T-cell (primary cell): ENCODE data around the gene DENND1A. TPM values are rescaled to one million over a fixed set of nuclear protein-coding genes. Genes with fewer than 3 reads are reported as not detected.

Source experiments
- ATAC-seq, 4 experiments: fragments of 200-7000 bp in 3 of 4; fragments of 150-1000 bp in 1 of 4; cut with Tn5 transposase; replicated peaks in 1 of 4; 1 replicate in 3 of 4; 2 replicates in 1 of 4; pipeline ENCODE4 v1.10.0; 2021; ENCODE audit warnings: moderate library complexity in 3 of 4, mild to moderate bottlenecking in 2 of 4, moderate number of reproducible peaks in 1 of 4
- CTCF ChIA-PET, 2 donors: fragments of 300-600 bp; sonication (Branson Sonifier 250); formaldehyde crosslinking; loops; one replicate each; lab custom pipeline; 2022; ENCODE audit warnings: antibody characterized with exemption in 2 of 2; lab: Charles Lee
- POLR2A ChIA-PET, 2 donors: fragments of 300-600 bp; sonication (Branson Sonifier 250); formaldehyde crosslinking; loops; one replicate each; lab custom pipeline; 2022; ENCODE audit warnings: antibody characterized with exemption in 2 of 2; lab: Charles Lee
- DNase-seq, 35 experiments: peaks; one replicate each; pipeline versions ENCODE4 v3.0.0 to v3.0.0-alpha.2; 2013 to 2023
- H3K27ac ChIP-seq: one replicate; pipeline ENCODE4 v1.5.1; 2013; ENCODE audit warnings: low read length
- H3K27me3 ChIP-seq, 2 experiments: replicated peaks in 1 of 2; 1 replicate in 1 of 2; 2 replicates in 1 of 2; pipeline versions ENCODE4 v1.6.1 to v1.7.0; 2013; ENCODE audit warnings: low read length in 1 of 2, mixed read lengths in 1 of 2; ENCODE audit not compliant: control insufficient read depth in 2 of 2, insufficient read depth in 2 of 2; ENCODE audit errors: extremely low read depth in 1 of 2
- H3K36me3 ChIP-seq, 2 donors: 1 replicate in 1 of 2; 2 replicates in 1 of 2; pipeline versions ENCODE4 v1.6.1 to v1.7.0; 2013; ENCODE audit warnings: low read length in 1 of 2; ENCODE audit not compliant: control insufficient read depth in 2 of 2, insufficient read depth in 1 of 2; ENCODE audit errors: extremely low read depth in 1 of 2
- H3K4me1 ChIP-seq, 2 experiments: 1 replicate in 1 of 2; 2 replicates in 1 of 2; pipeline versions ENCODE4 v1.6.1 to v1.7.0; 2013; ENCODE audit warnings: low read length in 2 of 2, mixed read lengths in 1 of 2; ENCODE audit not compliant: insufficient read depth in 2 of 2, control insufficient read depth in 1 of 2; ENCODE audit errors: extremely low read depth in 1 of 2
- H3K4me3 ChIP-seq, 2 donors: 1 replicate in 1 of 2; 2 replicates in 1 of 2; pipeline versions ENCODE4 v1.5.1 to v1.7.0; 2013; ENCODE audit warnings: mild to moderate bottlenecking in 2 of 2, low read length in 1 of 2, moderate library complexity in 1 of 2; ENCODE audit not compliant: control insufficient read depth in 1 of 2; ENCODE audit errors: extremely low read depth in 1 of 2
- H3K9me3 ChIP-seq: 2 replicates; pipeline ENCODE4 v1.7.0; 2013
- H3K27ac Mint-ChIP-seq, 2 donors: one replicate each; pipeline ENCODE4 v1.8.0; 2020 to 2021; ENCODE audit warnings: mild to moderate bottlenecking in 2 of 2, mixed read lengths in 2 of 2
- H3K27me3 Mint-ChIP-seq, 2 donors: one replicate each; pipeline ENCODE4 v1.8.0; 2021 to 2022; ENCODE audit warnings: mixed read lengths in 2 of 2
- H3K36me3 Mint-ChIP-seq: one replicate; pipeline ENCODE4 v1.8.0; 2021; ENCODE audit warnings: mixed read lengths
- H3K4me1 Mint-ChIP-seq, 3 donors: one replicate each; pipeline ENCODE4 v1.8.0; 2020 to 2022; ENCODE audit warnings: mixed read lengths in 3 of 3, mild to moderate bottlenecking in 1 of 3
- H3K4me3 Mint-ChIP-seq, 3 donors: one replicate each; pipeline ENCODE4 v1.8.0; 2020 to 2022; ENCODE audit warnings: mild to moderate bottlenecking in 3 of 3, mixed read lengths in 3 of 3, moderate library complexity in 3 of 3
- H3K9me3 Mint-ChIP-seq, 3 donors: one replicate each; pipeline ENCODE4 v1.8.0; 2020 to 2022; ENCODE audit warnings: mixed read lengths in 3 of 3
- WGBS: methylation state at CpG from one replicate; pipeline ENCODE4 v1.1.5; 2013; ENCODE audit warnings: missing lambda C conversion rate; ENCODE audit not compliant: insufficient coverage; 5-methylcytosine and 5-hydroxymethylcytosine counted together
- total RNA-seq, 35 experiments: library from RNA in 6 of 35; stranded (reverse) in 6 of 35; fragments of 120-200 nt in 1 of 35; gene quantifications; one replicate each; pipeline versions ENCODE4 v1.2.1 to v1.2.4 and lab custom pipeline; 2013 to 2026

DENND1A gene
- total RNA-seq, 5 donors from 2014 or later (not counting 1 experiment from before 2014, with no cell fraction given): 12.4 to 19.9 (median 14.1) TPM

DNA sequence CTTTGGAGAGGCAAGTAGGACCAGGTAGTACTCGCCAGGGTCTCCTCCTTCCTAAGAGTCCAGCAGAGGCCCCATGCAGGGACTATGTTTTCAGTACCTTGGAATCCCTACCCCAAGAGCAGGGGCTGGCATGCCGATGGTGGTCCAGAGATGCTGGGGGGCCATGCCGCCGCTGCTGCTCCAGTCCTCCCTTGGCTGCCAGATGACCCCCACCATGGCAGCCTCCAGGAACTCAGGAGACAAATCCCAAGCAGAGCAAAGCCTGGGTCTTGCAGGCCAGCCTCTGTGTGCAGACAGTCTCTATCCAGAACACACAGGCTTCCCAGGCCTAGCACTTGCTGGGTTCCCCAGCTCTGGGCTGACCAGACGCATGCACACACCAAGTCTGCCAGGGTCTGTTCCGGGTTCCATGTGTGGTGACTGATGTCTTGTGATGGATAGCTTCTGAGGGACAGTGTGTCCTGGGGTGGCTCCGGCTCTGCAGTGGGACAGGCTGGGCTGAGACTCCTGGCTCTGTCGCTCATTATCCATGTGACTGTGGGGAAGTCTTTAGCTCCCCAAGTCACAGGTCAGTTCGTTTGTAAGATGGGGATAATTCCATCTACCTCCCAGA is 446.6 kb downstream of the DENND1A start:
- WGBS: 100% methylated on average over 6 of the region's 9 CpGs
- no peaks in the 10 kb centered on the region for H3K4me1 ChIP-seq
- H3K27me3 Mint-ChIP-seq: no peaks in the 10 kb centered on the region
- CTCF ChIA-PET: no interaction called here
- no peaks in the 10 kb centered on the region for H3K36me3 ChIP-seq
- H3K9me3 ChIP-seq: no peaks in the 10 kb centered on the region
- peaks cover 6% of the 10 kb centered on the region for H3K36me3 Mint-ChIP-seq
- no peaks in the 10 kb centered on the region for H3K27me3 ChIP-seq
- H3K4me1 Mint-ChIP-seq: no peaks in the 10 kb centered on the region
- H3K4me3 Mint-ChIP-seq: no peak overlapping the region
- DNase-seq (no peak), ATAC-seq (no peak)
- H3K27ac ChIP-seq: no peak overlapping the region
- H3K27ac Mint-ChIP-seq: no peak overlapping the region
- no peak overlapping the region for H3K4me3 ChIP-seq
- no peaks in the 10 kb centered on the region for H3K9me3 Mint-ChIP-seq
- POLR2A ChIA-PET: no interaction called here

DNA sequence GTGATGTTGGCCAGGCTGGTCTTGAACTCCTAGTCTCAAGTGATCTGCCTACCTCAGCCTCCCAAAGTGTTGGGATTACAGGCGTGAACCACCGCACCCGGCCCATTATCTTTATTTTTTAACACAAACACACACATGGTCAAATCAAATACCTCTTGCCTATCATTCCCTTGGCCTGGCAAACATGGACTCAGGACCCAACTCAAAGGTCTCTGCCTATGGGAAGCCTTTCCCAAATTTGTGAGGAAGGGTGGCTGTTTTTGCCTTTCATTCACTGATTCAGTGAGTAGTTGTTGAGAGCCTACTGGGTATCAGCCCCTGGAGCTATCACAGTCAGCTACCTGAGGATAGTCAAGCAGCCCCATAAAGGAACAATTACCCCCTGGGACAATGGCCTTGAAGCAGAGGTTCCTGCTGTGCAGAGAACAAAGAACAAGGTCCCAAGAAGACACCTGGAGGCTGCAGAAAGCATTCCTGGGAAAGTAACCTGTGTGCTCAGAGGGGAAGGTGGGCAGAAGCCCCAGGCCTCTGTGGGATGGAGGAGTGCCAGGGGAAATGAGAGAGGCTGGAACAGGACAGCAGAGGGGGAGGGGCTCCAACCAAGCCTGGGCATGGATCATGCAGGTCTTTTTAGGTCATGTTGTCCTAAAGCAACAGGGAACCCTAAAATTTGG is 447.5 kb downstream of the DENND1A start:
- H3K27ac Mint-ChIP-seq: no peak overlapping the region
- H3K27ac ChIP-seq: no peak overlapping the region

DNA sequence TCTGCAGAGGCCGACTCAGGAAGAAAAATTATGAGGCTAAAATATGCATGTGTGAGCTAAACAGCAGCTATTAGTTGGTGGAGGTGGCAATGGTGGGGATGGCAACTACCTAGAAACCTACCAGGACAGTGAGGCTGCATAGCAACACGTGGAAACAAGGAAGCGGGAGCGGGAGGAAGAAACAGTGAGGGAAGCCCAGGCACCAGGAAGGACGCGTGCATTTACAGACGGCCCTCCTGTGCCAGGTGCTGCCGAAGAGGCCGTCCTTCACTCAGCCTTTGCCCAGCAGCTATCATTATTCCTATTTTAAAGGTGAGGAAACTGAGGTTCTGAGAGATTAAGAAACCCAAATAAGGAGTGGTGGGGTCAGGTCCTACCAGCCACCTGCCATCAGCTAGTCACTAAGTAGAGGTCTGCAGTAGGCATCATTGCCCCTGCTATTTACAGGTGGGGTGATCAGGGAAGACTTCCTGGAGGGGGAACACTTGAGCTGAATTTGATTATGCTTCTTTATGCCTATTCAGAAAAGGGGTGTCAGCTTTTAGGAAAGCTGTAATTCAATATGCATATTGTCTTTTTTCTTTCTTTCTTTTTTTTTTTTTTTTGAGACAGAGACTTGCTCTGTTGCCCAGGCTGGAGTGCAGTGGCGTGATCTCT is 448.6 kb downstream of the DENND1A start:
- Mint-ChIP-seq H3K9me3 (no peaks in the 10 kb centered on the region), H3K36me3 (peaks cover 7% of the 10 kb centered on the region)
- CTCF ChIA-PET: no interaction called here

More for the DNA sequence above, 447.5 kb downstream of the DENND1A start:
- WGBS: 93% methylated on average over 3 of the region's 3 CpGs
- Histone ChIP-seq H3K9me3 (no peaks in the 10 kb centered on the region), H3K4me1 (no peaks in the 10 kb centered on the region), H3K36me3 (no peaks in the 10 kb centered on the region), H3K27me3 (no peaks in the 10 kb centered on the region), H3K4me3 (no peak overlapping the region)
- H3K9me3 Mint-ChIP-seq: no peaks in the 10 kb centered on the region
- no peak overlapping the region for H3K4me3 Mint-ChIP-seq
- ChIA-PET POLR2A (no interaction called here), CTCF (no interaction called here)
- no peak for DNase-seq
- no peaks in the 10 kb centered on the region for H3K27me3 Mint-ChIP-seq
- H3K36me3 Mint-ChIP-seq: peaks cover 7% of the 10 kb centered on the region
- ATAC-seq: no peak
- no peaks in the 10 kb centered on the region for H3K4me1 Mint-ChIP-seq

DNA sequence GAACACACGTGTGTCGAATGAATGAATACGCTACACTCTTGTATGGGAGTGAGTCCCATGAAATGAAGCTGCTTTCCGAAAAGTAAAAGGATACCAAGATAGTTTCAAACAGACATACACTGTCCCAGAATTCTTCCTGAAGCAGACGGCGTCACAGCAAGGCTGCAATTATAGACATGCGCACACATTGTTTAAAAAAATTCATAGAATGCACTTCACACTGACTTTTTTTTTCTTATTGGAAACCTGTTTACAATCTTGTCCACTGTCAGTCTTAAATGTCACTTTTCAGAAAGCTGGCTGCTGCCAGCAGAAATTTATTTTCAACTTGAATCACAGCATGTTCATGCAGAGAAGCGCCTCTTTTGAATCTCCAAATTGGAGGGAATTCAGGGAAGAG is 449.1 kb downstream of the DENND1A start:
- no peak for DNase-seq
- Mint-ChIP-seq H3K27me3 (no peaks in the 10 kb centered on the region), H3K27ac (no peak overlapping the region), H3K36me3 (peaks cover 7% of the 10 kb centered on the region), H3K4me3 (no peak overlapping the region), H3K4me1 (no peaks in the 10 kb centered on the region), H3K9me3 (no peaks in the 10 kb centered on the region)
- Histone ChIP-seq H3K9me3 (no peaks in the 10 kb centered on the region), H3K4me1 (no peaks in the 10 kb centered on the region), H3K27ac (no peak overlapping the region), H3K36me3 (no peaks in the 10 kb centered on the region), H3K4me3 (no peak overlapping the region), H3K27me3 (no peaks in the 10 kb centered on the region)
- CTCF ChIA-PET: no interaction called here
- 100% methylated on average over 3 of the region's 8 CpGs for WGBS
- POLR2A ChIA-PET: no interaction called here
- no peak for ATAC-seq

More for the DNA sequence above, 448.6 kb downstream of the DENND1A start:
- Histone ChIP-seq H3K36me3 (no peaks in the 10 kb centered on the region), H3K27ac (no peak overlapping the region), H3K4me1 (no peaks in the 10 kb centered on the region), H3K9me3 (no peaks in the 10 kb centered on the region), H3K4me3 (no peak overlapping the region), H3K27me3 (no peaks in the 10 kb centered on the region)
- ATAC-seq: no peak
- Mint-ChIP-seq H3K27me3 (no peaks in the 10 kb centered on the region), H3K4me3 (no peak overlapping the region), H3K4me1 (no peaks in the 10 kb centered on the region), H3K27ac (no peak overlapping the region)
- POLR2A ChIA-PET: no interaction called here
- WGBS: 84% methylated on average over 4 of the region's 10 CpGs
- DNase-seq: no peak

DNA sequence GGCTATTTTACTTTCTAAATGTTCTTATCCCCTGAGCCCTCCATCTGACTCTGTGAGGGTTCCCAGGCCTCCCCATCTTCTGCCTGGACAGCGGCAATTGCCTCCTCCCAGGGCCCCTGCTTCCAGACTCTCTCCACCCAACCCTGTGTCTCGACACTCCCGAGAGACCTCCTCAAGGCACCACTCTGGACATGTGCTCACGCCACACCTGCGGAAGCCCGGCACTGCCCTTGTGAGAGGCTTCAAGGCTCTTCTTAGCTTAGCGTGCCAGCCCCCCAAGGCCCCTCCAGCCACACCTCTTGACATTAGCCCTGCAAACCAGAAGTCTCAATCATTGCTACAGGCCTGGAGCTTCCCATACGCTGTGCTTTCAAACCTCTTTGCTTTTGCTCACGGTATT is 449.8 kb downstream of the DENND1A start:
- no peak for DNase-seq
- POLR2A ChIA-PET: interaction anchor here in 1 of 2 donors (0.6 kb wide), 1 partner anchor 94 kb away, joined by 4 read pairs; no protein-coding TSS in a partner anchor
- CTCF ChIA-PET: no interaction called here
- no peak for ATAC-seq
- Mint-ChIP-seq H3K4me3 (no peak overlapping the region), H3K9me3 (no peaks in the 10 kb centered on the region), H3K27me3 (no peaks in the 10 kb centered on the region), H3K36me3 (peaks cover 6% of the 10 kb centered on the region), H3K4me1 (no peaks in the 10 kb centered on the region), H3K27ac (no peak overlapping the region)
- H3K36me3 ChIP-seq: no peaks in the 10 kb centered on the region
- no peak overlapping the region for H3K4me3 ChIP-seq
- H3K4me1 ChIP-seq: no peaks in the 10 kb centered on the region
- no peak overlapping the region for H3K27ac ChIP-seq
- H3K9me3 ChIP-seq: no peaks in the 10 kb centered on the region
- 92% methylated on average over 9 of the region's 9 CpGs for WGBS
- H3K27me3 ChIP-seq: no peaks in the 10 kb centered on the region

DNA sequence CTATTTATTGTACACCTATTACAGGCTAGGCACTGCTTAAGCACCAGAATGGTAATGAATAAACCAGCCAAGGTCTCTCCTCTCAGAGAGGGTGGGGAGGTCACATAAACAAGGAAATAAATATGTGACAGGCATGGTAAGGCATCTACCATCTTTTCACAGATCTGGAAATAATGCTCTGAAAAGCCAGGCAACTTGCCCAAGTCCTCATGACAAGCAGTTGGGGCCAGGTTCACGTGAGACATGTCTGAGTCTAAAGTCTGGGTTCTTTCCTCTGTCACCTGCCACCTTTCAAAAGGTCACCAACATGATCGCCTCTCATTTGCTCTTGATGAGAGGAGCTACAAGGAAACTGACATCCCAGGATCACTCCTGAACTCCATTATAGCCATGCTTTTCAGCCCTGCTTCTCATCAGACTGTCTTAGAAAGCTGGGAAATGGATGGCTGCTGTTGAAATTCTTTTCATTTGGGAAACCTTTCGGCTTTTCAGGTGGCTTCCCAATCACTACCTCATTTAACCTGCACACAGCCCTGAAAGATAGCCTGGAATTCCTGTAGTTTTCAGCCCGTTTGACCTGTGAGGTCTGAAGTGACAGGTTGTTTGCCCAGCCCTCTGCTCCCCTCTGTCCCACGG is 450.8 kb downstream of the DENND1A start:
- no peaks in the 10 kb centered on the region for H3K4me1 Mint-ChIP-seq
- DNase-seq (no peak), ATAC-seq (no peak)
- no peak overlapping the region for H3K4me3 Mint-ChIP-seq
- H3K27ac Mint-ChIP-seq: no peak overlapping the region
- Histone ChIP-seq H3K4me3 (no peak overlapping the region), H3K4me1 (no peaks in the 10 kb centered on the region), H3K36me3 (no peaks in the 10 kb centered on the region), H3K9me3 (no peaks in the 10 kb centered on the region), H3K27ac (no peak overlapping the region), H3K27me3 (no peaks in the 10 kb centered on the region)
- no peaks in the 10 kb centered on the region for H3K9me3 Mint-ChIP-seq
- POLR2A ChIA-PET: no interaction called here
- 92% methylated on average over 2 of the region's 5 CpGs for WGBS
- peaks cover 4% of the 10 kb centered on the region for H3K36me3 Mint-ChIP-seq
- CTCF ChIA-PET: no interaction called here
- H3K27me3 Mint-ChIP-seq: no peaks in the 10 kb centered on the region
